CD14-positive monocyte (primary cell): Measurements from ENCODE around the gene HERPUD1. TPM values are rescaled to one million over a fixed set of nuclear protein-coding genes. Genes with fewer than 3 reads are reported as not detected.

Source experiments
- DNase-seq, 3 donors: peaks; one replicate each; pipeline ENCODE4 v3.0.0-alpha.2; 2011 to 2022
- H2AFZ ChIP-seq: 2 replicates; pipeline ENCODE4 v1.6.0; 2012; ENCODE audit warnings: mild to moderate bottlenecking, low read depth, low read length, inconsistent platforms; ENCODE audit not compliant: insufficient read depth, poor library complexity, severe bottlenecking
- H3K27ac ChIP-seq, 2 donors: 1 replicate in 1 of 2; 2 replicates in 1 of 2; pipeline ENCODE4 v1.5.1; 2012 to 2013; ENCODE audit warnings: low read length in 2 of 2, control low read depth in 1 of 2, inconsistent platforms in 1 of 2, low read depth in 1 of 2, mild to moderate bottlenecking in 1 of 2
- H3K27me3 ChIP-seq, 2 donors: one replicate each; pipeline versions ENCODE4 v1.6.0 to v1.6.1; 2011 to 2013; ENCODE audit warnings: low read length in 2 of 2; ENCODE audit not compliant: control insufficient read depth in 2 of 2, insufficient read depth in 2 of 2
- H3K36me3 ChIP-seq, 2 donors: replicated peaks in 1 of 2; 1 replicate in 1 of 2; 2 replicates in 1 of 2; pipeline versions ENCODE4 v1.5.1 to v1.6.1; 2012 to 2013; ENCODE audit warnings: low read length in 2 of 2, control low read depth in 1 of 2, inconsistent platforms in 1 of 2, mild to moderate bottlenecking in 1 of 2; ENCODE audit not compliant: insufficient read depth in 2 of 2, control insufficient read depth in 1 of 2
- H3K4me1 ChIP-seq, 2 donors: 1 replicate in 1 of 2; 2 replicates in 1 of 2; pipeline versions ENCODE4 v1.5.1 to v1.6.1; 2012 to 2013; ENCODE audit warnings: low read length in 2 of 2, control low read depth in 1 of 2, inconsistent platforms in 1 of 2, mild to moderate bottlenecking in 1 of 2, moderate library complexity in 1 of 2; ENCODE audit not compliant: insufficient read depth in 2 of 2, control insufficient read depth in 1 of 2
- H3K4me2 ChIP-seq: replicated peaks from 2 replicates; pipeline ENCODE3; 2012; ENCODE audit warnings: low read length, moderate library complexity, mild to moderate bottlenecking; ENCODE audit not compliant: poor library complexity, severe bottlenecking; ENCODE audit errors: extremely low read depth
- H3K4me3 ChIP-seq, 3 experiments: fragments of 200-600 bp in 1 of 3; sonication (generic) in 1 of 3; replicated peaks in 1 of 3; 1 replicate in 2 of 3; 2 replicates in 1 of 3; pipeline ENCODE4 v1.5.1; 2011 to 2013; ENCODE audit warnings: low read length in 3 of 3, mild to moderate bottlenecking in 3 of 3, control low read depth in 2 of 3, low read depth in 2 of 3, inconsistent platforms in 1 of 3, moderate library complexity in 1 of 3
- H3K79me2 ChIP-seq: 2 replicates; pipeline ENCODE4 v1.6.0; 2012; ENCODE audit warnings: mild to moderate bottlenecking, control low read depth, inconsistent platforms, low read length, moderate library complexity; ENCODE audit not compliant: insufficient read depth
- H3K9ac ChIP-seq: 2 replicates; pipeline ENCODE4 v1.6.0; 2017; ENCODE audit warnings: low read length, mild to moderate bottlenecking; ENCODE audit not compliant: insufficient read depth, poor library complexity, severe bottlenecking
- H3K9me3 ChIP-seq, 2 donors: replicated peaks in 1 of 2; 1 replicate in 1 of 2; 2 replicates in 1 of 2; pipeline versions ENCODE4 v1.5.1 to v1.6.1; 2012 to 2013; ENCODE audit warnings: low read length in 2 of 2, control low read depth in 1 of 2; ENCODE audit not compliant: control insufficient read depth in 1 of 2, insufficient read depth in 1 of 2
- H4K20me1 ChIP-seq: 2 replicates; pipeline ENCODE4 v1.6.0; 2012; ENCODE audit warnings: mild to moderate bottlenecking, low read length, control low read depth, moderate library complexity; ENCODE audit not compliant: insufficient read depth
- H3K27ac Mint-ChIP-seq, 7 donors: one replicate each; pipeline ENCODE4 v1.8.0; 2020; ENCODE audit warnings: mild to moderate bottlenecking in 7 of 7, mixed read lengths in 7 of 7, moderate library complexity in 6 of 7, inconsistent platforms in 2 of 7
- H3K27me3 Mint-ChIP-seq, 3 donors: one replicate each; pipeline ENCODE4 v1.8.0; 2021 to 2022; ENCODE audit warnings: low read depth in 3 of 3, mild to moderate bottlenecking in 3 of 3, mixed read lengths in 3 of 3, moderate library complexity in 3 of 3, inconsistent platforms in 1 of 3
- H3K36me3 Mint-ChIP-seq, 2 donors: one replicate each; pipeline ENCODE4 v1.8.0; 2020; ENCODE audit warnings: mixed read lengths in 2 of 2, inconsistent platforms in 1 of 2, mild to moderate bottlenecking in 1 of 2
- H3K4me1 Mint-ChIP-seq: one replicate; pipeline ENCODE4 v1.8.0; 2020; ENCODE audit warnings: mild to moderate bottlenecking, mixed read lengths
- H3K4me3 Mint-ChIP-seq, 2 donors: one replicate each; pipeline ENCODE4 v1.8.0; 2020; ENCODE audit warnings: mild to moderate bottlenecking in 2 of 2, mixed read lengths in 2 of 2, moderate library complexity in 1 of 2
- H3K9me3 Mint-ChIP-seq, 7 donors: one replicate each; pipeline ENCODE4 v1.8.0; 2020 to 2022; ENCODE audit warnings: mixed read lengths in 7 of 7, mild to moderate bottlenecking in 6 of 7, moderate library complexity in 6 of 7, inconsistent platforms in 2 of 7
- WGBS: methylation state at CpG from one replicate; pipeline ENCODE4 v1.1.5; 2013; ENCODE audit warnings: missing lambda C conversion rate; ENCODE audit not compliant: insufficient coverage; 5-methylcytosine and 5-hydroxymethylcytosine counted together
- intact Hi-C, 2 donors: fragments of 100-400 bp; cut with micrococcal nuclease; formaldehyde crosslinking; loops; one replicate each; pipeline versions ENCODE4 v1.15.0 to v1.15.1; 2023
- polyA plus RNA-seq, 3 donors: library from polyadenylated mRNA; depleted of rRNA in 1 of 3; unstranded in 2 of 3; stranded (reverse) in 1 of 3; fragments of 300-500 nt in 2 of 3; fragments of >200 nt in 1 of 3; fragmentation: Illumina TruSeq in 2 of 3; gene quantifications; 1 replicate in 2 of 3; 2 replicates in 1 of 3; pipeline ENCODE4 v1.2.3, GENCODE V29; 2012 to 2021
- TF ChIP-seq, protein P1 (sequence below): fragments of 200-600 bp; IDR thresholded peaks from one replicate; pipeline ENCODE4 v1.8.0; 2022; ENCODE audit warnings: antibody characterized with exemption, mild to moderate bottlenecking

The HERPUD1 gene
- polyA plus RNA-seq, 3 donors = 179 to 454 (median 186) TPM

DNA sequence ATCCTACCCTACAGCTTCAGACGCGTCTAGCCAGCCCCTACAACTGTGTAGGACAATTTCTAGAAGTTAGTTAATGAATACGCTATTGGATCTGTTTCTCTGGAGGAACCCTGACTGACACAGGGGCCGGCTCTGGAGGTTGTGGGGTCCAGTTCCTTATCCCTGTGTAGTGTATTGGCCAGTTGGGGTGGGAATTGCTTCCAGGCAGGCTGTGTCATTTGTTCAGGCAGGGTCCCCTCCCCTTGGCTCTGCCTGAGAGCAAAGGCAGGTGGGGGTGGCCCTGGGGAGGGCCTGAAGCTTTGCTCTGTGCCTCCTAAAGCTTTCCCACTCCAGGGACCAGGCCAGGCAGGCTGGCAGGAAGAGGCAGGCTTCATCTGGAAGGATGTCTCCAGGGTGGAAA is 18.1 kb downstream of the HERPUD1 start:
- no peak overlapping the region for H3K4me3 Mint-ChIP-seq
- H3K4me1 Mint-ChIP-seq = peaks cover 26% of the 10 kb centered on the region
- H3K4me1 ChIP-seq = peaks cover 23% of the 10 kb centered on the region in 2 donors
- H3K9me3 ChIP-seq = no peaks in the 10 kb centered on the region
- H3K9me3 Mint-ChIP-seq = no peaks in the 10 kb centered on the region
- peaks cover 0 to 3% (median 2%) of the 10 kb centered on the region in 3 donors for H3K27me3 Mint-ChIP-seq
- H3K27ac Mint-ChIP-seq = peak overlapping the region in 4 of 7 donors; percentile 36 to 71 (median 54)
- peaks cover 10 to 28% of the 10 kb centered on the region in 2 donors for H3K36me3 ChIP-seq
- TF ChIP-seq, protein P1, sequence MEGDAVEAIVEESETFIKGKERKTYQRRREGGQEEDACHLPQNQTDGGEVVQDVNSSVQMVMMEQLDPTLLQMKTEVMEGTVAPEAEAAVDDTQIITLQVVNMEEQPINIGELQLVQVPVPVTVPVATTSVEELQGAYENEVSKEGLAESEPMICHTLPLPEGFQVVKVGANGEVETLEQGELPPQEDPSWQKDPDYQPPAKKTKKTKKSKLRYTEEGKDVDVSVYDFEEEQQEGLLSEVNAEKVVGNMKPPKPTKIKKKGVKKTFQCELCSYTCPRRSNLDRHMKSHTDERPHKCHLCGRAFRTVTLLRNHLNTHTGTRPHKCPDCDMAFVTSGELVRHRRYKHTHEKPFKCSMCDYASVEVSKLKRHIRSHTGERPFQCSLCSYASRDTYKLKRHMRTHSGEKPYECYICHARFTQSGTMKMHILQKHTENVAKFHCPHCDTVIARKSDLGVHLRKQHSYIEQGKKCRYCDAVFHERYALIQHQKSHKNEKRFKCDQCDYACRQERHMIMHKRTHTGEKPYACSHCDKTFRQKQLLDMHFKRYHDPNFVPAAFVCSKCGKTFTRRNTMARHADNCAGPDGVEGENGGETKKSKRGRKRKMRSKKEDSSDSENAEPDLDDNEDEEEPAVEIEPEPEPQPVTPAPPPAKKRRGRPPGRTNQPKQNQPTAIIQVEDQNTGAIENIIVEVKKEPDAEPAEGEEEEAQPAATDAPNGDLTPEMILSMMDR = no peak
- H3K4me2 ChIP-seq = no peak overlapping the region
- no peak overlapping the region for H2AFZ ChIP-seq
- no peaks in the 10 kb centered on the region for H3K79me2 ChIP-seq
- intact Hi-C loops = no loop called here
- H3K27ac ChIP-seq = peak overlapping the region in 1 of 2 donors; percentile 71
- no peak overlapping the region for H3K9ac ChIP-seq
- no peak overlapping the region for H3K4me3 ChIP-seq
- H3K36me3 Mint-ChIP-seq = peaks cover 15 to 28% of the 10 kb centered on the region in 2 donors
- H3K27me3 ChIP-seq = no peaks in the 10 kb centered on the region
- DNase-seq = no peak
- no CpG with 5 or more reads among the region's 4 CpGs for WGBS
- H4K20me1 ChIP-seq = peaks cover 40% of the 10 kb centered on the region

GRCh38 chr16:56950455-56950854 is 18.5 kb downstream of the HERPUD1 start:
- peaks cover 12 to 24% of the 10 kb centered on the region in 2 donors for H3K36me3 Mint-ChIP-seq
- H2AFZ ChIP-seq = no peak overlapping the region
- no peak for DNase-seq
- no peaks in the 10 kb centered on the region for H3K27me3 ChIP-seq
- H3K4me2 ChIP-seq = no peak overlapping the region
- no peak overlapping the region for H3K9ac ChIP-seq
- no peaks in the 10 kb centered on the region for H3K9me3 ChIP-seq
- peaks cover 23% of the 10 kb centered on the region in 2 donors for H3K4me1 ChIP-seq
- no peak overlapping the region for H3K4me3 Mint-ChIP-seq
- intact Hi-C loops = no loop called here
- no peaks in the 10 kb centered on the region for H3K79me2 ChIP-seq
- peaks cover 26% of the 10 kb centered on the region for H3K4me1 Mint-ChIP-seq
- no peaks in the 10 kb centered on the region for H3K9me3 Mint-ChIP-seq
- WGBS = 77% methylated on average over 4 of the region's 7 CpGs
- peak overlapping the region; percentile 57 to 93 (median 84) for H3K27ac Mint-ChIP-seq
- H3K4me3 ChIP-seq = no peak overlapping the region
- peak overlapping the region in 1 of 2 donors; percentile 71 for H3K27ac ChIP-seq
- peaks cover 36% of the 10 kb centered on the region for H4K20me1 ChIP-seq
- H3K27me3 Mint-ChIP-seq = peaks cover 0 to 3% (median 2%) of the 10 kb centered on the region in 3 donors
- TF ChIP-seq, protein P1 = no peak
- H3K36me3 ChIP-seq = peaks cover 6 to 24% of the 10 kb centered on the region in 2 donors
